K562 (cell line): Measurements from ENCODE around the gene ACOX2. TPM values are rescaled to one million over a fixed set of nuclear protein-coding genes. Genes with fewer than 3 reads are reported as not detected.

Experiments used
- ATAC-seq: fragments of 200-7000 bp; cut with Tn5 transposase; 3 replicates; pipeline ENCODE4 v1.9.1; 2020; ENCODE audit warnings: moderate library complexity
- BruUV-seq: library from RNA; stranded (reverse); fragments of 400-500 nt; replicated peaks from 2 replicates; lab custom pipeline; 2021; lab: Mats Ljungman, UMichigan
- CTCF ChIA-PET: fragments of 300-600 bp; formaldehyde crosslinking; extraction: SDS; loops from one replicate; lab custom pipeline; 2021; ENCODE audit warnings: low intra/inter-chr PET ratio; lab: Yijun Ruan, JAX
- POLR2A ChIA-PET: fragments of 300-600, 350-650 bp; sonication (Branson Sonifier 250); formaldehyde crosslinking; extraction: SDS; loops from one replicate; lab custom pipeline; 2021; ENCODE audit warnings: antibody characterized with exemption, inconsistent platforms; lab: Yijun Ruan, JAX
- DNase-seq, 4 experiments: peaks; one replicate each; pipeline versions ENCODE4 v3.0.0 to v3.0.0-alpha.2; 2011 to 2018; ENCODE audit warnings: low spot score in 3 of 4, mixed read lengths in 3 of 4; ENCODE audit errors: extremely low read depth in 1 of 4
- FAIRE-seq: peaks from 2 replicates; lab custom pipeline; 2011; peaks lifted over from hg19 to GRCh38; lab: Jason Lieb, UNC
- H2AFZ ChIP-seq: 2 replicates; pipeline ENCODE4 v1.6.0; 2011; ENCODE audit warnings: low read depth, low read length, control low read depth, inconsistent platforms
- H3K27ac ChIP-seq: fragments of 200-600 bp; 3 replicates; pipeline ENCODE4 v1.8.0; 2011; ENCODE audit warnings: low read depth, mild to moderate bottlenecking, control low read depth, inconsistent platforms, low read length, moderate library complexity, mixed read lengths; ENCODE audit errors: extremely low read depth
- H3K27me3 ChIP-seq, 2 experiments: fragments of 300-600 bp in 1 of 2; 2 replicates in 1 of 2; 3 replicates in 1 of 2; pipeline versions ENCODE4 v1.6.0 to v1.8.0; 2011; ENCODE audit warnings: inconsistent platforms in 2 of 2, low read length in 2 of 2, mild to moderate bottlenecking in 1 of 2, mixed read lengths in 1 of 2, moderate library complexity in 1 of 2; ENCODE audit not compliant: control insufficient read depth in 2 of 2, insufficient read depth in 2 of 2
- H3K36me3 ChIP-seq: fragments of 300-600 bp; 3 replicates; pipeline ENCODE4 v1.8.0; 2011; ENCODE audit warnings: mild to moderate bottlenecking, low read length, inconsistent platforms; ENCODE audit not compliant: control insufficient read depth, insufficient read depth
- H3K4me1 ChIP-seq, 2 experiments: fragments of 200-600 bp in 1 of 2; replicated peaks in 1 of 2; 2 replicates in 1 of 2; 3 replicates in 1 of 2; pipeline versions ENCODE4 v1.5.1 to v1.8.0; 2011; ENCODE audit warnings: inconsistent platforms in 2 of 2, low read length in 2 of 2, mild to moderate bottlenecking in 1 of 2, mixed read lengths in 1 of 2, moderate library complexity in 1 of 2; ENCODE audit not compliant: control insufficient read depth in 2 of 2, insufficient read depth in 2 of 2
- H3K4me2 ChIP-seq: 2 replicates; pipeline ENCODE4 v1.6.1; 2011; ENCODE audit warnings: low read length, control low read depth, inconsistent platforms, mixed read lengths; ENCODE audit not compliant: insufficient read depth
- H3K4me3 ChIP-seq: fragments of 200-600 bp; sonication (generic), shearing (Covaris generic); 2 replicates; pipeline ENCODE4 v1.5.1; 2016; ENCODE audit warnings: control low read depth, inconsistent platforms
- H3K79me2 ChIP-seq: fragments of 200-600 bp; 3 replicates; pipeline ENCODE4 v1.8.0; 2011; ENCODE audit warnings: low read length, inconsistent platforms; ENCODE audit not compliant: control insufficient read depth, insufficient read depth
- H3K9ac ChIP-seq, 2 experiments: 2 replicates each; pipeline versions ENCODE4 v1.6.0 to v1.6.1; 2011; ENCODE audit warnings: low read depth in 2 of 2, low read length in 2 of 2, control low read depth in 1 of 2, inconsistent platforms in 1 of 2, mild to moderate bottlenecking in 1 of 2, mixed read lengths in 1 of 2; ENCODE audit not compliant: insufficient read depth in 1 of 2
- H3K9me1 ChIP-seq: one replicate; pipeline ENCODE4 v1.6.0; 2011; ENCODE audit warnings: inconsistent platforms, mild to moderate bottlenecking, low read length, moderate library complexity; ENCODE audit not compliant: control insufficient read depth, insufficient read depth
- H3K9me3 ChIP-seq: replicated peaks from 2 replicates; pipeline ENCODE4 v1.5.1; 2011; ENCODE audit warnings: low read depth, low read length, inconsistent platforms; ENCODE audit not compliant: control insufficient read depth, insufficient read depth
- H4K20me1 ChIP-seq: replicated peaks from 2 replicates; pipeline ENCODE4 v1.6.1; 2011; ENCODE audit warnings: low read length, inconsistent platforms, mixed read lengths; ENCODE audit not compliant: control insufficient read depth, insufficient read depth
- BRD4 ChIP-seq: fragments of 200-600 bp; sonication (generic); IDR thresholded peaks from 2 replicates; pipeline ENCODE4 v1.6.1; 2017; ENCODE audit warnings: inconsistent platforms
- CHD2 ChIP-seq: IDR thresholded peaks from 2 replicates; pipeline ENCODE4 v1.6.1; 2011; ENCODE audit warnings: low read depth, low read length
- HOMEZ ChIP-seq: fragments of 250-450 bp; sonication (Bioruptor Pico); IDR thresholded peaks from 2 replicates; pipeline ENCODE4 v1.4.0; 2020; ENCODE audit warnings: mild to moderate bottlenecking, moderate library complexity
- ILF3 ChIP-seq: fragments of 450-650 bp; IDR thresholded peaks from 2 replicates; pipeline ENCODE4 v1.6.1; 2018; ENCODE audit warnings: antibody characterized with exemption, mild to moderate bottlenecking, moderate library complexity, borderline replicate concordance
- MCM7 ChIP-seq, 2 experiments: fragments of 450-650 bp; IDR thresholded peaks; 2 replicates each; pipeline ENCODE4 v1.6.1; 2016 to 2018
- MYC ChIP-seq, 2 experiments: fragments of 250-450 bp in 1 of 2; sonication (Bioruptor Pico) in 1 of 2; IDR thresholded peaks; 2 replicates each; pipeline versions ENCODE4 v1.5.1 to v1.6.1; 2012 to 2021; ENCODE audit warnings: low read depth in 2 of 2, borderline replicate concordance in 1 of 2, improper control_type of control experiment in 1 of 2, low read length in 1 of 2, mild to moderate bottlenecking in 1 of 2, moderate library complexity in 1 of 2
- RCOR1 ChIP-seq, 2 experiments: IDR thresholded peaks; 2 replicates each; pipeline ENCODE4 v1.6.1; 2012; ENCODE audit warnings: low read depth in 2 of 2, low read length in 2 of 2, borderline replicate concordance in 1 of 2, improper control_type of control experiment in 1 of 2
- RFX1 ChIP-seq: fragments of 450-650 bp; IDR thresholded peaks from 2 replicates; pipeline ENCODE4 v1.6.1; 2016; ENCODE audit warnings: mild to moderate bottlenecking, moderate library complexity
- U2AF1 ChIP-seq: fragments of 200-400 bp; formaldehyde crosslinking; optimal IDR thresholded peaks from 2 replicates; pipeline ENCODE3; 2017; ENCODE audit warnings: mild to moderate bottlenecking, low read depth, low read length, moderate library complexity
- YBX1 ChIP-seq: fragments of 450-650 bp; IDR thresholded peaks from 2 replicates; pipeline ENCODE4 v1.7.1; 2016; ENCODE audit warnings: mild to moderate bottlenecking
- ZNF217 ChIP-seq: sonication (generic); formaldehyde crosslinking; IDR thresholded peaks from 2 replicates; pipeline ENCODE4 v1.8.0; 2022; ENCODE audit warnings: mild to moderate bottlenecking, missing genetic modification reagents
- ZNF717 ChIP-seq: fragments of 250-450 bp; sonication (Bioruptor Pico); IDR thresholded peaks from 2 replicates; pipeline ENCODE4 v1.5.0; 2021
- WGBS: fragments of 100-300 bp; shearing (Covaris generic); methylation state at CpG from one replicate; pipeline ENCODE4 v1.1.6; 2016; ENCODE audit warnings: low coverage, mixed read lengths; ENCODE audit not compliant: insufficient coverage; ENCODE audit errors: missing lambda C conversion rate; 5-methylcytosine and 5-hydroxymethylcytosine counted together
- in situ Hi-C: fragments of 300-500 bp; cut with MboI; formaldehyde crosslinking; loops from 4 replicates; pipeline ENCODE4 v1.15.0; 2018; ENCODE audit warnings: inconsistent platforms, mixed read lengths
- intact Hi-C: fragments of 100-400 bp; cut with micrococcal nuclease; formaldehyde crosslinking; loops from 2 replicates; pipeline ENCODE4 v1.14.2; 2022
- polyA plus RNA-seq, 8 experiments: library from polyadenylated mRNA; depleted of rRNA in 4 of 8; stranded (reverse) in 5 of 8; unstranded in 3 of 8; fragments of >200 nt; fragmentation: Nextera tagmentation in 2 of 8; fragmentation: Illumina TruSeq in 1 of 8; extraction: Ambion mirVana in 2 of 8; extraction: Trizol in 1 of 8; gene quantifications; 2 replicates each; pipeline versions ENCODE4 v1.2.1 to v1.2.3, GENCODE V29; 2011 to 2014; ENCODE audit warnings: inconsistent platforms in 1 of 8, missing spikeins in 1 of 8
- total RNA-seq, 7 experiments: library from RNA; depleted of rRNA in 6 of 7; stranded (reverse); fragments of >200 nt in 6 of 7; fragmentation: Illumina TruSeq in 2 of 7; extraction: Trizol in 2 of 7; gene quantifications; 2 replicates each; pipeline versions ENCODE4 v1.2.1 to v1.2.3, GENCODE V29; 2011 to 2021; ENCODE audit warnings: low replicate concordance in 1 of 7

Gene ACOX2
- total and polyA plus RNA-seq, 9 of the 15 experiments (the other 6 are each of a cell fraction or from before 2014, with no cell fraction given) = 0.15 TPM; not detected in 8

- no peak for DNase-seq
- no peak for FAIRE-seq
- H3K79me2 ChIP-seq = no peaks in the 10 kb centered on the region
- no peak overlapping the region for H3K4me2 ChIP-seq
- H3K9me3 ChIP-seq = no peaks in the 10 kb centered on the region
- POLR2A ChIA-PET = interaction anchor here (0.6 kb wide), 1 partner anchor 445 kb away, joined by 3 read pairs; no protein-coding TSS in a partner anchor
- TF ChIP-seq BRD4 (no peak), MCM7 (IDR thresholded peaks at IDR 0.05) (no peak), ILF3 (no peak), YBX1 (no peak), ZNF217 (CRISPR knock-in tag) (no peak), RCOR1 (IDR thresholded peaks at IDR 0.05; ENCODE audit: borderline replicate concordance in 1 of 2, low read depth in 2 of 2, low read length in 2 of 2) (no peak), CHD2 (no peak), U2AF1 (no peak), ZNF717 (CRISPR knock-in tag) (no peak), RFX1 (no peak), HOMEZ (CRISPR knock-in tag) (no peak), MYC (IDR thresholded peaks at IDR 0.05; ENCODE audit: low read depth, low read length) (no peak), MYC (CRISPR knock-in tag; IDR thresholded peaks at IDR 0.05; ENCODE audit: borderline replicate concordance, low read depth) (no peak)
- TF ChIP-seq, all 486 proteins: peak for 0
- ATAC-seq = no peak
- in situ Hi-C loops = no loop called here
- Histone ChIP-seq H3K27ac (no peak overlapping the region), H3K36me3 (no peaks in the 10 kb centered on the region), H2AFZ (no peak overlapping the region), H4K20me1 (no peaks in the 10 kb centered on the region), H3K4me1 (no peaks in the 10 kb centered on the region), H3K9me1 (no peaks in the 10 kb centered on the region), H3K9ac (no peak overlapping the region), H3K27me3 (peaks cover 2 to 47% of the 10 kb centered on the region in 2 experiments; a peak in 3 of 5 replicates), H3K4me3 (no peak overlapping the region)
- CTCF ChIA-PET = no interaction called here
- no TSS peak for BruUV-seq
- whole genome bisulfite sequencing = 0% methylated on average over 4 of the region's 4 CpGs
- intact Hi-C loops = no loop called here
Observed at GRCh38 chr3:58574682-58575081, 37.7 kb upstream of the ACOX2 start.
